GM21526 (cell line): ENCODE data around the gene CNTN4.

ENCODE experiments used
- ATAC-seq: cut with Tn5 transposase; IDR thresholded peaks from one replicate; pipeline ENCODE4 v1.9.1; 2021; ENCODE audit warnings: moderate library complexity; ENCODE audit not compliant: unreplicated experiment, low FRiP score

CNTN4 gene

GRCh38 chr3:3068358-3068881, 969.8 kb downstream of the CNTN4 start:
- no peak for ATAC-seq

- no peak for ATAC-seq
These were observed 971.1 kb downstream of the CNTN4 start for GRCh38 chr3:3069723-3070122.

DNA sequence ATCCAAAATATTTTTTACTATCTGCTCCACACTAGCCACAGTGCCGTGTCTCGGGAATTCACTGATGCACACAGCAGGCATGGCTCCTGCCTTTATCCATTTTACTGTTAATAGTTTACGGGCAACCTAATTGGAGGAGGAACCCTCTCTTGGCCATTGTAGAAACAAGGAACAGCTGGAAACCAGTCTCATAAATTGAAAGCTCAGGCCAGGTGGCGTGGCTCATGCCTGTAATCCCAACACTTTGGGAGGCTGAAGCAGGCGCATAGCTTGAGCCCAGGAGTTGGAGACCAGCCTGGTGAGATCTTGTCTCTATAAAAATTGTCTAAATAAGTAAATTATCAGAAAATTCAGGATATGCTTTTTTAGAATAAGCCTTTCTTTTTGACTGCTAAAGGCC, 972.5 kb downstream of the CNTN4 start:
- ATAC-seq, result no peak

DNA sequence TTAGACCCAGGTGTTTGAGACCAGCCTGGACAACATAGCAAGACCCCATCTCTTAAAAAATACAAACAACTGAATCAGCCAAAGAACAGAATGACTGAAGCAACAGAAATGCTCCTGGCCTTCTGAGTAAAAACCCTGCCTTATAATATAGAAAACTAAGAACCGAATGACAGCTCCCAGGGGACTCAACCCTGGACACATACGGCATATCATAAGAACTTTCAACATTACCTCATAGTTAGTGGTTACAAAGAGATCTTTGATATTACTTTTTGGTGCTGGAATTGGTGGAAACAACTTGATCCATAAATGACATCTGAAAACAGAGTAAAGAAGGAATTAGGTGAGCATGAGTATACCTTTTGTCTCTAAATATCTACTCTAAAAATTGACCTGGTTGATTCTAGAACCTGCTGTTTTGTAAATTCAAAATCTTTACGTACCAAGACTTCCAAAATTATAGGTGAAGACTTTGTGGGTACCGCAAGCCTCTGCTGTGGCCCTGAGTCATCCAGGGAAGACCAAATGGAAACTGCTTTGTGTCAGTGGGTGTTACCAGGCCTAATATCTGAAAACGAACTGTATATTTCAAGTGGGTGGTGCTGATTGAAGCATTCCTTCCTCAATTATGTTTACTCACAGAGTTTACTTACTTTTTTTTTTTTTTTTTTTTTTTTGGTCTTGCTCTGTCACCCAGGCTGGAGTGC, 976.0 kb downstream of the CNTN4 start:
- peak; percentile 74 for ATAC-seq

- ATAC-seq, result no peak
These were observed 981.6 kb downstream of the CNTN4 start for GRCh38 chr3:3080309-3080708.

GRCh38 chr3:3081381-3082233, 982.9 kb downstream of the CNTN4 start:
- peak; percentile 42 for ATAC-seq

DNA sequence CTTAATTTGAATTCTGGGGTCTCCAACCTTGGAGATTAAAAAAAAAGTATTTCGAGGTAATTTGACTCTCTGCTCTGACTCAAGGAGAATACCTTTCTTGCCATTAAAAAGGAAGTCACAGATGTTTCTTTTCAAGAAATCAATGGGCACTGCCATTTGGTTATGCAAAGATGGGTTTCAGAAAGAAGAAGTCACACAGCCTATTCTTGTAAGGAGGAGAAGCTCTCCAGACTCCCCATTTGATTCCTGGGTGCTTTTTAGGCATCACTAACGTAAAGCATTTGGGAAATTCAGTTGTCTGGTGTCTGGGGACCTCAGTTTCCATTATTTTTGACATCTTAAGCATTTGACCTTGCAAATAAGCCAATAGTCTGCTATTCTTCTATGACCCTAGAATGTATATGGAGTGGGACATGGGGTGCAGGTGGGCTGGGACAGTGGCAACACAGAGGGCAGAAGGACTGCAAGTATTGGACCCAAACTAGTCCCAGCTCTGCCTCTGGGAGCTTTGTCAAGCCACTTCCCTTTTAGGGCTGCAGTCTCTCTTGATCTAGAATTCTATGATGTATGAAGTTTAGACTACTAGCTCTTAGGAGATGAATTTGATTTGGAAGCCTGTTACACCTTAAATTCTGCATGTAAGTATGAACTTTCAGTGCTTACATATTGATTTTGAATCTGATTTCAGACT, 983.7 kb downstream of the CNTN4 start:
- ATAC-seq, result peak; percentile 82

DNA sequence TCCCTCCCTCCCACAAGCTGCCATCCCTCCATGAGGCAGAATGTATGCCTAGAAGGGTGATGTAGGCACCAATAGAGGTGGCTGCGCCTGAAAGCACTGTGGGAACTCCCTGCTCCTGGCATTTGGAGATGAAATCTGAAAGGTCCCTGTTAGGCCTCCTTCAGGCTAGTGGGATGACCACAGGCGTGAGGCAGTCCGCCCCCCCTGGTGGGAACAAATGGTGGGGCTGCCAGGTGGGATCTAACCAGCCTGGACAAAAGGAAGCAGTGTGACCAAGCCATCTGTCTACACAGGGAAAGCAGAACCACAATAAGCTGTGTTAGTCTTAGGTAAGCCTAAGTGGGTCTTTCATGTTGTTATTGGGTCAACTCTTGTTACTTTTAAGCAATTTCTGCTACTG, 986.2 kb downstream of the CNTN4 start:
- ATAC-seq, result no peak

DNA sequence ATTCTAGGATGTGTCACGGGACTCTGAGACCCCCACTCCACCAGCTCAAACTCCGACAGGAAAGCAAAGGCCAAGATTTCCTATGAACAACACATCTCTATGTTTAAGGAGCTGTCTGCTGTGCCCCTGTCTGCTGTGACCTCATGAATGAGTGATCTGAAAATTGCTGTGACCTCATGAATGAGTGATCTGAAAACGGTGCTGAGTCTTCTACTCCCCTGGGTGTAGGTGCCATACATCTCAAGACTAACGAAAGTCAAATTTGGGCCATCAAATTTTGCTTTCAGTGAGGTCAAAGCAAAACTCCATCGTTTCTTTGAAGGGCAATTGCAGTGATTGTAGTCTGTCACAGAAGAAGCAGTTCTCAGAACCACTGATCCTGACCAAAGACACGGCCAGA, 987.1 kb downstream of the CNTN4 start:
- ATAC-seq, result peak; percentile 31

DNA sequence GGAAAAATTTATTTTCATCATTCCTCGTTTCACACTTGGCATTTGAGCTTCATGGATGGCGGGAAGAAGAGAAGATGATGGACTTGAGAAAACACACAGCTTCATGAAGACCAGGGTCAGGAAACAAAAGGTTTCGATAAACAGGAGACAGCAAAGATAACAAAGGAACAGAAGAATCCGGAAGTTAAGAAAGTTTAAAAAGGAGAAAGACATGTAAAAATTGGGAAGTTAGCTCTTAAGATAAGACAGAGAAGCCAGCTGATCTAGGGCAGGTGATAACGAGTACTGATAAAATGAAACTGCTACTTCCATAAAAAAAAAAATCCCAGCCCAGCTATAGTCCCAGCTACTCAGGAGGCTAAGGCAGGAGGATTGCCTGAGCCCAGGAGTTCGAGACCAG, 987.6 kb downstream of the CNTN4 start:
- no peak for ATAC-seq

DNA sequence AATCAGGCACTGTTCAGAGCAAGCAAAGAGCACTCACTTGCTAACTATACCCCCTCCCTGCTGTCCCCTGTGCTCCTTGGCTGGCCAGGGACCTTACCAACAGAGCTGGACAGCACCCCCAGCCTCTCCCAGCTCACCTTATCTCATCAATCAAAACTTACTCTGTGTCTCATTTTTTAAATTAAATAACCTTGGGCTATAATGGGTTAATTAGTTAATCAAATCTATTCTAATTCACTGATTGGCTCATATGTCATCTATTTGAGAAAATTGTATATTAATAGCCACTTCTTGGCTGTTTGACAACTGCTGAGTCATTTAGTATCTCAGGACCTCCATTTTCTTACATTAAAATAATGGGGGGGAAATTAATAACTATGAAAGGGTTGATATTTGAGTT, 988.6 kb downstream of the CNTN4 start:
- no peak for ATAC-seq

GRCh38 chr3:3087716-3088465, 989.2 kb downstream of the CNTN4 start:
- ATAC-seq, result no peak

- ATAC-seq, result peak; percentile 100
These were observed 990.4 kb downstream of the CNTN4 start for GRCh38 chr3:3089017-3089416.

GRCh38 chr3:3097958-3098357, 999.3 kb downstream of the CNTN4 start:
- ATAC-seq, result no peak

DNA sequence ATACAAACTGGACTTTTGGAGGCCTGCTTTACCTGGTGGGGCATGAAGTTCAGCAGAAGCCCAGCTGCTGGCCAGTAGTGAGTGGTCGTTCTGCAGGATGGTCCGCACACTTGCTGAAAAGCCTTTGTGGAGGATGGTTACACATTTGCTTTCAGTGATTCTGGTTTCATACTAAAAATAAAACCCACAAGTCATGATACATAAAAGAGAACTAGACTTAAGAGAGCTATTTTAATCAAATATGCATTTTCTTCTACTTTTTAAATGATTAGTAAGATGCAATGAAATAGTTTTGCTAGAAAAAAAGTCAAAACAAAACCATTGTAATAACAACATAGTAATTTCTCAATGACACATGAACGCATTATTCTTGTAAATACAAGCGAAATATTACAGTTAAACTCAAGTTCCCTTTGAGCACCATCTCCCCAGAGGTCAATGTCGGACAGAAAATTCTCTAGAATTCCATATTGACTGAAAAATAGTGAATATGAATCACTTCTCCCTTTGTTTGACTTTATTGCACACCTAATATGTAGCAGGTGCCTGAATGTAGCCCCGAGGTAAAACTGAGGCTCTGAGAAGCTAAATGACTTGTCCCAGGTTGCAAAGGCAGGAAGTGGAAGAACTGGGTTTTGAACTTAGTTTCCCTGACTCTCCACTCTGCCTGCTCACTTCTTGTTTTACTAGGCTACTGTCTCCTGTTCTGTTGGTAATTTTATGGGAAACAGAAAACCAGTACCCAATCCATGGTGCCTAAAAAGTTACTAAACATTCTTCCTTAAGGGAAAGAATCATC, 1003.2 kb downstream of the CNTN4 start:
- peak; percentile 67 for ATAC-seq

GRCh38 chr3:3102751-3103150, 1004.1 kb downstream of the CNTN4 start:
- no peak for ATAC-seq

GRCh38 chr3:3105246-3105645, 1006.6 kb downstream of the CNTN4 start:
- no peak for ATAC-seq

GRCh38 chr3:3105815-3106214, 1007.1 kb downstream of the CNTN4 start:
- no peak for ATAC-seq

DNA sequence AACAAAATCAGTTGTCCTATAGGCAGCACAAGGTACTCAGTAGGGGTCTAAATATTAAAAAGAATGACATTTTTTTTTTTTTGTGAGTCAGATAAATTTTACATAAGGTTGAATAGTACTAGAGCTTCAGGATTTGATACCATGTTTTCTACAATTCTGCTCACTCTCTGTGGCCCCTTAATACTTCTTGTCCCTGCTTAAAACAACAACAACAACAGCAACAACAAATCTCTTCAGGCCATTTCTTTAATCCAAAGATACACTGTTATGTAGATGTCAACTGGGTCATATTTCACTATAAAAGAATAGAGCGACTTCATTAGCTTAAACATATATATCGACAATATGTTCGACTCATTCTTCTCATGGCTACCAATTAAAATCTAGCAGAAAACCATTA, 1008.5 kb downstream of the CNTN4 start:
- no peak for ATAC-seq
